ENCODE data around the gene FBLN1.
"Not testable (repeated sequence)": the region's sequence is repeated elsewhere in the genome, so short reads cannot be mapped to it uniquely, and the experiment has no call there.

Gene FBLN1

GRCh38 chr22:45549762-45550378 is 47.2 kb downstream of the FBLN1 start:
- DNase-seq: no peak

DNA sequence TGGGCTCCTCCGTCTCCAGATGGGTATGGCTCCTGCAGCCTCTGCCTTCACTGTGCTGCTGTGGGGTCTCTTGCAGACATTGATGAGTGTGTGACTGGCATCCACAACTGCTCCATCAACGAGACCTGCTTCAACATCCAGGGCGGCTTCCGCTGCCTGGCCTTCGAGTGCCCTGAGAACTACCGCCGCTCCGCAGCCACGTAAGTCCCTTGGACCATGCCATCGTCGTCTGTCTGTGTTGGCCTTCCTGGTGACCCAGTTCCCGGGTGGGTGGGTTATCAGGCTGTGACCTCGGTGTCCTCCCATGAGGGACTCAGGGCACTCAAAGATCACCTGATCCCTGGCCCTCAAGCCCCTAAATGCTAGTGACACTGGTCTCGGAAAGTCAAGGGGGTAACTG is 47.7 kb downstream of the FBLN1 start:
- DNase-seq: no peak

DNA sequence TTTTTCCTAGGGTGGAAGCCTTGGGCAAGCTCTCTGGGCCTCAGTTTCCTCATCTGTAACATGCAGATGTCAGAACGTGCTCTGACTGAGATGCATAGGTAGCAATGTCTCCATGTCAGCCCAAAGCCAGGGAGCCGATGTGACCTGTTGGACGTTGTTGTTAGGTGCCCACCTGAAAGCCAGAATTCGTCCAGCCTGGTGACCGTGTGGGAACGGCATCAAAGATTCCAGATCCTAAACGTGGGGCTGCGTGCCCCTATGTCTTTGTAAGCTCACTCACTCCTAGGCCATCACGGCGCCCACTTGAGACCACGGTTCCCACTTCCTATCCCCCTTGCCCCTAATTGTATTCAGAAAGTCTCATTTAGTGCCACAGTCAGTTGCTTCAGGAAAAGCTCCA is 48.2 kb downstream of the FBLN1 start:
- DNase-seq: no peak

- DNase-seq: no peak
Observed at GRCh38 chr22:45551310-45552016, 48.8 kb downstream of the FBLN1 start.

DNA sequence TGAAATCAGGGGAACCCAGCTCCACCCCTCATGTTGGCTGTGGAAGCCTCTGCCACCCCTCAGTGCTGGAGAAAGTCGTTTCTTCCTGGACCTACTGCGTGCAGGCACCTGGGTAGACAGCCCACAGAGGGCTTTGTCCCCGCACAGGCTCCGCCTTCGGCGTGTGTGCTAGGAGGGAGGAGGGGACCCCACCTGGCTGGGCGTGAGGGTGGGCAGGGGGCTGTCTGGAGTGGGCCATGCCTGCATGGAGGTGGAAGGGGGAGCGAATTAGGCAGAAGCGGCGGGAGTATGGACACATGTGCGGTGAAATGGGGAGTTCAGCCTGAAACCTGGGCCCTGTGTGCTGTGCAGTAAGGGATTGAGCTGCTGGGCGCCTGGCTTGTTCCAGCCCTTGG is 49.3 kb downstream of the FBLN1 start:
- DNase-seq: no peak

- no peak for DNase-seq
Observed at GRCh38 chr22:45552580-45553350, 50.1 kb downstream of the FBLN1 start.

- DNase-seq: peak; percentile 63
Observed at GRCh38 chr22:45553351-45554039, 50.8 kb downstream of the FBLN1 start.

GRCh38 chr22:45554040-45554406 is 51.3 kb downstream of the FBLN1 start:
- no peak for DNase-seq

DNA sequence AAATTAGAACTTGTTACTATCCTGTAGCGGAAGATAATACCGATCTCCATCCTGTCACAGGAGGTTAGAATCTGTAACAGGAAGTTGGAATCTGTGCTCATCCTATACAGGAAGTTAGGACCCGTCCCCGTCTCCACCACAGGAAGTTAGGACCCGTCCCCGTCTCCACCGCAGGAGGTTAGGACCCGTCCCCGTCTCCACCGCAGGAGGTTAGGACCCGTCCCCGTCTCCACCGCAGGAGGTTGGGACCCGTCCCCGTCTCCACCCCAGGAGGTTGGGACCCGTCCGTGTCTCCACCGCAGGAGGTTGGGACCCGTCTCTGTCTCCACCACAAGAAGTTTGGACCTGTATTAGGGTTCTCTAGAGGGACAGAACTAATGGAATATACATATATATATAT is 52.2 kb downstream of the FBLN1 start:
- DNase-seq: no peak

DNA sequence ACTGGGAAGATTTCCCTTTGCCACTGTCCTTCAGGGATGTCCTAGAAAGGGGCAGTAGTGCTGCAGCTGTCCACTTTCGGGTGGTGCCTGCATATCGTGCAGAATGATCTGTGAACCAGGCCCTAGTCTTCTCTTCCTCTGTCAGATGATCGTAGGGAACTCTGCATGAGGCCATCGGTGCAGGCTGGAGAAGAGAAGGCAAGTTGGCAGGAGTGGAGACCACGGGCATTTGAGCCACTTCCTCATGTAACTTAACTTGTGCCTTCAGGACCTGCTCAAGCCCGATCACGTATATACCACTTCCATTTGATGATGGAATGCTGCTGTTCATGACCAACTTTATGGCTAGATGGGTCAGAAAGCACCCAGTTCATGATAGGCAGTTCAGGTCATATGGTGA is 55.2 kb downstream of the FBLN1 start:
- not testable (repeated sequence) for DNase-seq

- not testable (repeated sequence) for DNase-seq
Observed at GRCh38 chr22:45560092-45560491, 57.4 kb downstream of the FBLN1 start.

DNA sequence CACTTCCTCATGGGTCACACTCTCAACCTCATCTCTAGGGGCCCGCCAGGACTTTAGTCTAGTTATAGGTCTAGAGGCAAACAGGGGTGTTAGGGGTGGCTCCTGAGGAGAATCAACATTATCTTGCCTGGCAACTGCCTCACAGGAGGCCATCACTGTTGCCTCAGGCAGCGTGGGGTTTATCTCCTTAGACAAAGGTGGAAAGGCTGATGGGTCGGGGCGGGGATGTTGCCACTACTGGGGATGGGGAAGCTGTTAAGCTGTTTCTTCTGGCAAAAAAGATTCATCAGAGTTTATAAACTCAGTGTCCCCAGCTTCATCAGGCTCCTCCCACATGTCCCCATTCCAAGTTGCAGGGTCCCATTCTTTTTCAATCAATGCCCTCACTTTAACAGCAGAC is 58.1 kb downstream of the FBLN1 start:
- not testable (repeated sequence) for DNase-seq

DNA sequence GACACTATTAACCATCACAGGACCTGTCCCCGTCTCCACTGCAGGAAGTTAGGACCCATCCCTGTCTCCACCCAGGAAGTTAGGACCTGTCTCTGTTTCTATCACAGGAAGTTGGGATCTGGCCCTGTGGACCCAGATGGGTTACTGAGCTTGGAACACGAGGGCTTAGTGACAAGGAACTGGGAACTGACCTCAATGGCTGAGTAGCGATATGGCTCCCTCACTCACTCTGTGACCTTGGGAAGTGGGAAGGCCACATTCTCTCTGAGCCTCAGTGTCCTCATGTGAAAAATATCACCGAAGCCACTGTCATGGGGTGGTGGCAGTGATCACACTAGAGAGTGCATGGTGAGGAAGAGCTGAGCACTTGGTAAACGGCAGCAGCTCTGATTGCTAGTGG is 59.4 kb downstream of the FBLN1 start:
- no peak for DNase-seq

DNA sequence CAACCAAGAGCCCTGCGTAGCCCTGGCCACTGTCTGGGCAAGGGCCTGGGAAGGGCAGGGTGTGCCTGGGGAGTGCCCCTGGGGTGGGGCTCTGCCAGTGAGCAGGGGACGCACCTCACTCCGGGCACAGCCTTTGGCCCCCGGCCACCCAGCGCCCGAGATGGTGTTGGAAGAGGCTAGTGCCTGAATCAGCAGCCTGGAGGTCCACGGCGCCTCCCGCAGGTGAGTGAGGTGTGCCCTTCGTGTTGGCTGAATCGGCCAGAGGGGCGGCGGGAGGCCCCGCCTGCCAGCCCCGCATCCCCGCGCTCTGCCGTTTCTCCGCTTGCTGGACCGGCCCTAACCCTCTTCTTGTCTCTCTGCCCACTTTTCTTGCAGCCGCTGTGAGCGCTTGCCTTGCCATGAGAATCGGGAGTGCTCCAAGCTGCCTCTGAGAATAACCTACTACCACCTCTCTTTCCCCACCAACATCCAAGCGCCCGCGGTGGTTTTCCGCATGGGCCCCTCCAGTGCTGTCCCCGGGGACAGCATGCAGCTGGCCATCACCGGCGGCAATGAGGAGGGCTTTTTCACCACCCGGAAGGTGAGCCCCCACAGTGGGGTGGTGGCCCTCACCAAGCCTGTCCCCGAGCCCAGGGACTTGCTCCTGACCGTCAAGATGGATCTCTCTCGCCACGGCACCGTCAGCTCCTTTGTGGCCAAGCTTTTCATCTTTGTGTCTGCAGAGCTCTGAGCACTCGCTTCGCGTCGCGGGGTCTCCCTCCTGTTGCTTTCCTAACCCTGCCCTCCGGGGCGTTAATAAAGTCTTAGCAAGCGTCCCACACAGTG is 60.1 kb downstream of the FBLN1 start:
- no peak for DNase-seq

DNA sequence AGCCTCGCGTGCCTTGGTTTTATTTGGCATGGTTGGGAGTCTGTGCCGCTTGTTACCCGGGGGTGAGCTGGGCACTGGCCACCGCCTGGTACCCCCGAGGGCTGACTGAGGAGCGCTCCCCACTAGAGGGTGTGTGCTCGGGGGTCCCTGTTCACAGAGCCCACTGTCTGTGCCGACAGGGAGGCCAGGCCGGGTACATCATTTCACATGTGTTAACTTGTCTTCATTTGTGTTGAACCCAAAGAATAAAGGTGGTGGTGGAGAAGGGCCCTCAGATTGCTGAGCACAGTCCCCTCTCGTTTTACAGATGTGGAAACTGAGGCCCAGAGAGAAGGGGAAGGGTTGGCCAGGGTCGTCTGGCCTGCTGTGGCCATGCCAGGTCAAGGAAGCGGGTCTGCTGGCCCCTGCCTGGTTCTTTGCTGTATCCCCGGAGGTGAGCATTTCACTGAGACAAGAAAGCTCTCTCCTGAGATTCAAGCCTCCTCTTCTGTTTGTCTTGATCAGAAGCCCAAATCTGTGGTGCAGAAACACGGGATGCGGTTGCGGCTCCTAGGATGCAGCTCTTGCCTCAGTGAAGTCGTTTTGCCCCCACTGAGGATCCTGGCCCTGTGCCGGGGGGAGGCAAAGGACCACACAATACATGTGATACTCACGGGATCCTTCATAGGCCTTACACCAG is 60.8 kb downstream of the FBLN1 start:
- no peak for DNase-seq

DNA sequence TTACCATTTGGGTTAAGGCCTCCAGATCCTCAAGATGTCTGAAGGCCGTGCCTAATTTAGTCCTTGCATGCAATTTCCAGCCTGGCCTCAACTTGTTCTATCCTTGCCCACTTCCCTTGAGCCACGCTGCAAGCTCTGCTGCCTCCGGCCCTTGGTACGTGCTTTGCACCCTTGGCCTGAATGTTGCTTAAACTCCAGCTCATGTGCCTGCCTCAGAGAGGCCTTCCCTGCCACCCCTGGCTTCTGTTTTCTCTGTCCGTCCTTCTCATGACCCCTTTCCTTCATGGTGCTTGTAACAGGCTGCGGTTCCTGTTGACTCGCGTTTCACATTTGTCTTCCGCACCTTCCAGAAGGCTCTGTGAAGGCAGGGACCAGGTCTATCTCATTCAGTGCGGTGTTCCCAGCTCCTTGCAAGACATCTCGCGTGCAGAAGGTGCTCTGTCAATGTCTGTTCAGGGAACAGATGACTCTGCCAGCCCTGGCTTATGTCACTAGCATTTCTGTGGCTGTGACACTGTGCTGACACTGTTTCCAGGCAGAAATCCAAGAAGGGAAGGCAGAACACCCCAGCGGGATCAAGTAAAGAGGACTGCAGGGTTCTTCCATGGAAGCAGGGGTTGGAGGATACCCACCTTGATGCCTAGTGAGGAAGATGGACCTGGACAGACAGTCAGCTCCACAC is 61.8 kb downstream of the FBLN1 start:
- no peak for DNase-seq

GRCh38 chr22:45565171-45565570 is 62.5 kb downstream of the FBLN1 start:
- DNase-seq: no peak

DNA sequence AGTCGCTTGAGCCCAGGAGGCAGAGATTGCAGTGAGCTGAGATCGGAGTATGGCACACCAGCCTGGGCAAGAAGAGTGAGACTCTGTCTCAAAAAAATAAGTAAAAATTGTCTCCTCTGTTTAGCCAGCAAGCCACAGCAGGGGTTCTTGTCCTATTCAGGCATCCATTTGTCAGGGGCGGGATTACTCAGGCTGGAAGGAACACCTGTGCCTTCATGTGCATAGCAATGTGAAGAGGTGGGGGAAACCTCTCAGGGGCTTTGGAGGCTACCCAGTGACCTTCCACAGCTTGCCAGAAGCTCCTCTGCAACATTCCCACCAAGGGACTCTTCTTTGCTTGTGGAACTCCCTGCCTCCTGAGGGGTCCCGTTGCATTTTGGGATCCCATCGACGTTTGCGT is 63.3 kb downstream of the FBLN1 start:
- DNase-seq: no peak

- no peak for DNase-seq
Observed at GRCh38 chr22:45568213-45568612, 65.5 kb downstream of the FBLN1 start.

- DNase-seq: no peak
Observed at GRCh38 chr22:45571089-45571488, 68.4 kb downstream of the FBLN1 start.

- DNase-seq: no peak
Observed at GRCh38 chr22:45572444-45572843, 69.8 kb downstream of the FBLN1 start.

Data from NCI-H2171 treated with DMSO at 0.1 percent for 48 hours (cell line).